HG02981 (cell line): Measurements from ENCODE around the gene NAA38.
"Not testable (repeated sequence)": the region's sequence is repeated elsewhere in the genome, so short reads cannot be mapped to it uniquely, and the experiment has no call there.

ENCODE experiments used
- ATAC-seq: cut with Tn5 transposase; IDR thresholded peaks from one replicate; pipeline ENCODE4 v1.9.1; 2021; ENCODE audit warnings: mild to moderate bottlenecking, moderate library complexity; ENCODE audit not compliant: unreplicated experiment

The NAA38 gene

GRCh38 chr17:7825206-7825990 is 32.0 kb downstream of the NAA38 start:
- no peak for ATAC-seq

- ATAC-seq, result no peak
Observed at GRCh38 chr17:7824021-7824924, 33.1 kb downstream of the NAA38 start.

- ATAC-seq, result no peak
Observed at GRCh38 chr17:7823581-7824001, 33.8 kb downstream of the NAA38 start.

DNA sequence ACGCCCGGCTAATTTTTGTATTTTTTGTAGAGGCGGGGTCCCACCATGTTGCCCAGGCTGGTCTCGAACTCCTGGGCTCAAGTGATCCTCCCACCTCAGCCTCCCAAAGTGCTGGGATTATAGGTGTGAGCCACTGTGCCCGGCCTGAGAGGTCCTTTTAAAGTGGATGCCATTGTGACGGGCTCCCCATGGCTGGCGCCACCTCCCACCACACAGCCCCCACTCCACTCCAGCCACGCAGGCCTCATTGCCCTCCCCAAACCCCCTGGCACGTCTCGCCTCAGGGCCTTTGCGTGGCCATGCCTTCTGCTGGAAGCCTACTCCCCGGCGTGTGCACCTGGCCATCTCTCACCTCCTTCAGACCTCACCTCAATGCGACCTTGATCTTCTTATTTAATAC is 35.2 kb downstream of the NAA38 start:
- no peak for ATAC-seq

DNA sequence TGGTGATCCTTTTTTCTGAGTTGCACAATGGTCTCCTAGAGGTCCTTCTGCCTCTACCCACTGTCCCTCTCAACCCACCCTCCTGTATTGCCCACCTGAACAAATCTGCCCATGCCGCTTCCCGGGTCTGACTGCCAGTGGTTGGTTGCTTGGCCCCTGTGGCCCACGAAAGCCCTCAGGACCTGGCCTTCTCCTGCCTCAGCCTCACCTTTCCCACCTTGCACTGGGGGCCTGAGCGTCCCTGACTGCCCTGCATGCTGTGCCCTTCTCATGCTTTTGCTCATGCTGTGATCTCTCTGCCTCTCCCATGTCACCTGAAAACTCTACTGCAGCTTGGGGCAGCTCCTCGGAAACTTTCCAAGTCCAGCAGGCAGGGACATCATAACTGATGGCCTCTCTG is 37.1 kb downstream of the NAA38 start:
- no peak for ATAC-seq

GRCh38 chr17:7818746-7819645 is 38.4 kb downstream of the NAA38 start:
- ATAC-seq, result no peak

GRCh38 chr17:7818026-7818425 is 39.3 kb downstream of the NAA38 start:
- ATAC-seq, result no peak

- ATAC-seq, result no peak
Observed at GRCh38 chr17:7817643-7817964, 39.8 kb downstream of the NAA38 start.

- ATAC-seq, result no peak
Observed at GRCh38 chr17:7816926-7817642, 40.3 kb downstream of the NAA38 start.

DNA sequence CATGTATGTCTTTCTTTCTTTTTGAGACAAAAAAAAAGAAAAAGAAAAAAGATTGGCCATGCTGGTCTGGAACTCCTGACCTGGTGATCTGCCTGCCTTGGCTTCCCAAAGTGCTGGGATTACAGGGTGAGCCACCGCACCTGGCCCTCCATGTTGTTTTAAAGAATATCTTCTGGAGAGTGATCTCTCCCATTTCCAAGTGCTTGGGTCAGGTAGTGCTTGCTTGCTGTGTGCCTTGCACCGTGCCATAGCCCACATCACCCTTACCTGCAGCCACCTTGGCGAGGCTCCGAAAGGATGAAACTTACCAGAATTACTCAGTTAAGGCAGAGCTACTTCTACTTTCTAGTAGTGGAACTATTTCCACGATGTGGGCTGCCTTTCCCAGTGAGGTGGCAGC is 42.4 kb downstream of the NAA38 start:
- no peak for ATAC-seq

DNA sequence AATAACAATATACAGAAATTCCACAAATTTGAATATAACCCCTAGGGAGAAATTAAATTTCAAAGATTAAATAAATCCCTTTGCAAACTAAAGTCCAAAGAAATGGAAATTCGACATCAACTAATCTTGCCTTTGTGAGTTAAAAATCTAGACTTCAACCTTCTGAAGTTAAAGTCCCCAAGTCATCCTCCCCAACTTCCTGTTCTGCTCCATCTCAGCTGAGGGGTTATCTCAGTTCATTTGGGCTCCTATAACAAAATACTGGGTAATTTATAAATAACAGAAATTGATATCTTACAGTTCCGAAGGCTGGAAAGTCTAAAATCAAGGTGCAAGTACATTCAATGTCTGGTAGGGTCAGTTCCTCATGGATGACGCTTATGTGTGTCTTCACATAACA is 46.1 kb downstream of the NAA38 start:
- ATAC-seq, result no peak

DNA sequence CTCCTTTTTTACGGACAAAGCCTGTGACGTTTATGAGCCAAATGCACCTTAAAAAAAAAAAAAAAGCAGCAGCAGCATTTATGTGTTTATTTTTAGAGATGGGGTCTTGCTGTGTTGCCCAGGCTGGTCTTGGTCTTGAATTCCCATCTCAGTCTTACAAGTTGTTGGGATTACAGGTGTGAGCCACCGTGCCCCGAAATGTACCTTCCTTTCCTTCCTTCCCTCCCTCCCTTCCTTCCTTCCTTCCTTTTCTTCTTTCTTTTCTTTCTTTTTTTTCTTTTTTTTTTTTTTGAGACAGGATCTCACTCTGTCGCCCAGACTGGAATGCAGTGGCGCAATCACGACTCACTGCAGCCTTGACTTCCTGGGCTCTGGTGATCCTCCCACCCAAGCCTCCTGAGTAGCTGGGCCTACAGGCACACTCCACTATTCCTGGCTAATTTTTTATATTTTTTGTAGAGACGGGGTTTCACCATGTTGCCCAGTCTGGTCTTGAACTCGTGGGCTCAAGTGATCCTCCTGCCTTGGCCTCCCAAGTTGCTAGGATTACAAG is 47.5 kb downstream of the NAA38 start:
- ATAC-seq, result not testable (repeated sequence)

DNA sequence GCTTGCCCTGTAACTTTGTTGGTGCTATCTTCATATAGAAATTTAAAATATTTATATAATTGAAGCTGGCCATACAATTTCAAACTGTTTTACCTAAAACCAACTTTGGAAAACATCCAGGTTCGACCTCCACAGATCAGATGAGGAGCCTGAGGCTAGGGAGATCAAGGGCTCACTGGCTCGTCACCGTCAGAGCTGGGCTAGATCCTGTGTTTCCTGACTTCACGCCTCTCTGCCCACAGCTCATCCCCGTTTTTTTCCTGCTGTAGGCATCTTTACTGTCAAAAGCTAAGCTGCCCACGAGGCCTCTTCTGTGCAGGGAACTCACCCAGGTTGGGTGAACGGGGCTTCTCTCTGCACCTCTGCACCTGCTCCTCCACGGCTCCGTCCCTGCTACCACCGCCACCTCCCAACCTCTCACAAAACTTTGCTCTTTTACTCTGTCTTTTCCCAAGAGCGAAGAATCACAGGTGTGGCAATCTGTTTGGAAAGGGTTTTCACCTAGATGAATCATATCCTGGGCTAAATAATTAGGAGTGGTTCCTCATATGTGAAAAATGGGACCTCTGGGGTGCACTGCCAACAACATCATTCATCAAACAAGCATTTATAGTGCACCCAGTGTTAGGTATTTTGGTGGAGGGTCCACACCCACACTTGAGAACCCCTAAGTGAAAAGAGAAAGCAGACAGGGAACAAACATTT is 48.1 kb downstream of the NAA38 start:
- ATAC-seq, result no peak

DNA sequence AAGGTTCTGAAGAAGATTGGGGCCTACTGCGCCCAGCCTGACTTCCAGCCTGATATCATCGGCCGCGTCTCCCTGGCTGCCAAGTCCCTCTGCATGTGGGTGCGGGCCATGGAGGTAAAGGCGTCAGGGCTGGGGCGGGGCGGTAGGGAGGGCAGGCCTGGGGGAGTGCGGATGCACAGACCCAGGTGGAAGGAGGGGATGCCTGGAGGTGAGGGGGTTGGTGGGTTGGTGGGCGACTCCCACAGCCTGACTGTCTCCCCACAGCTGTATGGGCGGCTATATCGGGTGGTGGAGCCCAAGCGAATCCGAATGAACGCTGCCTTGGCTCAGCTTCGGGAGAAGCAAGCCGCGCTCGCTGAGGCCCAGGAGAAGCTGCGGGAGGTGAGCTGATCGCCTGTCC is 50.2 kb downstream of the NAA38 start:
- ATAC-seq, result no peak
